K562 (cell line): ENCODE data around the gene CYFIP2.

ENCODE experiments used
- BRCA1 ChIP-seq, 2 experiments: fragments of 450-650 bp in 1 of 2; sonication (generic) in 1 of 2; formaldehyde crosslinking in 1 of 2; IDR thresholded peaks; 2 replicates each; pipeline versions ENCODE4 v1.5.0 to v1.6.1; 2017 to 2020; ENCODE audit warnings: mild to moderate bottlenecking in 1 of 2, missing genetic modification reagents in 1 of 2
- CTCF ChIP-seq, 3 experiments: IDR thresholded peaks in 2 of 3; conservative IDR thresholded peaks in 1 of 3; 2 replicates each; pipeline ENCODE4 v1.5.1; 2011 to 2012; ENCODE audit warnings: low read length in 3 of 3, mild to moderate bottlenecking in 3 of 3, control low read depth in 2 of 3, improper control_type of control experiment in 1 of 3, inconsistent platforms in 1 of 3, low read depth in 1 of 3, mixed read lengths in 1 of 3, moderate library complexity in 1 of 3; ENCODE audit not compliant: insufficient read depth in 2 of 3
- HMG20A ChIP-seq: fragments of 450-650 bp; formaldehyde crosslinking; conservative IDR thresholded peaks from 2 replicates; pipeline ENCODE4 v1.4.0; 2020; ENCODE audit warnings: mild to moderate bottlenecking, mixed read lengths
- LARP7 ChIP-seq: fragments of 450-650 bp; IDR thresholded peaks from 2 replicates; pipeline ENCODE4 v1.6.1; 2016
- MEF2A ChIP-seq: IDR thresholded peaks from 2 replicates; pipeline ENCODE4 v1.6.1; 2011; ENCODE audit warnings: low read depth, mild to moderate bottlenecking, low read length, moderate library complexity; ENCODE audit not compliant: control insufficient read depth
- SMARCB1 ChIP-seq: IDR thresholded peaks from 2 replicates; pipeline ENCODE4 v1.6.1; 2011; ENCODE audit warnings: improper control_type of control experiment, low read depth; ENCODE audit not compliant: insufficient read length
- STAT6 ChIP-seq: sonication (generic); formaldehyde crosslinking; IDR thresholded peaks from 2 replicates; pipeline ENCODE4 v1.8.1; 2023; ENCODE audit warnings: mild to moderate bottlenecking, missing genetic modification reagents
- TSHZ1 ChIP-seq: fragments of 250-450 bp; sonication (Bioruptor Pico); IDR thresholded peaks from 2 replicates; pipeline ENCODE4 v1.4.0; 2020; ENCODE audit warnings: mild to moderate bottlenecking, moderate library complexity
- ZBTB12 ChIP-seq: fragments of 250-450 bp; sonication (Bioruptor Pico); IDR thresholded peaks from 2 replicates; pipeline ENCODE4 v1.4.0; 2020
- ZNF197 ChIP-seq: fragments of 200-800 bp; sonication (Bioruptor generic); IDR thresholded peaks from 2 replicates; pipeline ENCODE4 v1.6.1; 2016; ENCODE audit warnings: low read depth, missing genetic modification characterization, missing compliant biosample characterization
- ZNF764 ChIP-seq: fragments of 250-450 bp; sonication (Bioruptor Pico); IDR thresholded peaks from 2 replicates; pipeline ENCODE4 v1.4.0; 2020; ENCODE audit warnings: low read depth, mild to moderate bottlenecking, moderate library complexity

- TF ChIP-seq TSHZ1 (CRISPR knock-in tag) (no peak), STAT6 (CRISPR knock-in tag) (no peak), ZBTB12 (no peak), LARP7 (no peak), HMG20A (CRISPR knock-in tag) (no peak), BRCA1 (IDR thresholded peaks at IDR 0.05) (no peak), BRCA1 (CRISPR knock-in tag; IDR thresholded peaks at IDR 0.05) (no peak), CTCF (IDR thresholded peaks at IDR 0.05 in 2 of 3, conservative IDR thresholded peaks at IDR 0.05 in 1 of 3; ENCODE audit: insufficient read depth in 2 of 3, low read depth in 1 of 3, low read length in 3 of 3) (no peak), ZNF197 (no peak), ZNF764 (CRISPR knock-in tag) (no peak), SMARCB1 (no peak), MEF2A (no peak)
Observed at GRCh38 chr5:157382996-157383800, 117.3 kb downstream of the CYFIP2 start.
